HepG2 (cell line): ENCODE results near the gene POLA1.

ENCODE experiments used
- ATM ChIP-seq: fragments of 450-650 bp; IDR thresholded peaks from 2 replicates; pipeline ENCODE4 v1.7.1; 2017; ENCODE audit warnings: mild to moderate bottlenecking, borderline replicate concordance
- CENPT ChIP-seq: sonication (generic); formaldehyde crosslinking; IDR thresholded peaks from 2 replicates; pipeline ENCODE4 v1.8.0; 2022; ENCODE audit warnings: low read depth, mild to moderate bottlenecking, moderate library complexity, missing genetic modification reagents
- CTCF ChIP-seq: sonication (generic); formaldehyde crosslinking; IDR thresholded peaks from 2 replicates; pipeline ENCODE4 v1.5.0; 2020; ENCODE audit warnings: mild to moderate bottlenecking, missing genetic modification reagents, moderate library complexity
- DDIT3 ChIP-seq: sonication (generic); formaldehyde crosslinking; IDR thresholded peaks from 2 replicates; pipeline ENCODE4 v1.4.0; 2020; ENCODE audit warnings: mild to moderate bottlenecking, missing genetic modification reagents
- ETV5 ChIP-seq: IDR thresholded peaks from 2 replicates; pipeline ENCODE4 v1.6.1; 2018; ENCODE audit warnings: missing biosample characterization, missing genetic modification reagents, inconsistent platforms, borderline replicate concordance
- MAZ ChIP-seq, 2 experiments: sonication (generic) in 1 of 2; formaldehyde crosslinking in 1 of 2; IDR thresholded peaks; 2 replicates each; pipeline versions ENCODE4 v1.5.0 to v1.6.1; 2012 to 2020; ENCODE audit warnings: low read depth in 2 of 2, mild to moderate bottlenecking in 2 of 2, borderline replicate concordance in 1 of 2, improper control_type of control experiment in 1 of 2, low read length in 1 of 2, missing genetic modification reagents in 1 of 2, moderate library complexity in 1 of 2
- NFATC3 ChIP-seq: sonication (generic); formaldehyde crosslinking; IDR thresholded peaks from 2 replicates; pipeline ENCODE4 v1.5.1; 2020; ENCODE audit warnings: mild to moderate bottlenecking, missing genetic modification reagents
- PATZ1 ChIP-seq: sonication (generic); formaldehyde crosslinking; IDR thresholded peaks from 2 replicates; pipeline ENCODE4 v1.4.0; 2020; ENCODE audit warnings: missing genetic modification reagents
- YY1 ChIP-seq: IDR thresholded peaks from 2 replicates; pipeline ENCODE4 v1.6.1; 2011; ENCODE audit warnings: low read length, low read depth, moderate library complexity, mild to moderate bottlenecking; ENCODE audit not compliant: insufficient read depth, insufficient replicate concordance
- ZBTB43 ChIP-seq: sonication (generic); formaldehyde crosslinking; conservative IDR thresholded peaks from 2 replicates; pipeline ENCODE4 v1.4.0; 2020; ENCODE audit warnings: missing genetic modification reagents
- ZFP36 ChIP-seq: fragments of 150-350 bp; IDR thresholded peaks from 2 replicates; pipeline ENCODE4 v1.6.1; 2018; ENCODE audit warnings: borderline replicate concordance, low read length, low read depth; ENCODE audit not compliant: partially characterized antibody
- ZNF414 ChIP-seq: sonication (generic); formaldehyde crosslinking; IDR thresholded peaks from 2 replicates; pipeline ENCODE4 v1.5.0; 2020; ENCODE audit warnings: missing genetic modification reagents
- ZNF691 ChIP-seq: sonication (generic); formaldehyde crosslinking; IDR thresholded peaks from 2 replicates; pipeline ENCODE4 v1.4.0; 2020; ENCODE audit warnings: missing genetic modification reagents, low read depth, mild to moderate bottlenecking, borderline replicate concordance
- ZNF776 ChIP-seq: sonication (generic); formaldehyde crosslinking; IDR thresholded peaks from 2 replicates; pipeline ENCODE4 v1.4.0; 2020; ENCODE audit warnings: mild to moderate bottlenecking, missing genetic modification reagents

GRCh38 chrX:24920769-24921168 lies 227.1 kb downstream of the POLA1 start:
- no peak for TF ChIP-seq DDIT3 (CRISPR knock-in tag)
- no peak for TF ChIP-seq ZNF691 (CRISPR knock-in tag)
- no peak for TF ChIP-seq NFATC3
- no peak for TF ChIP-seq MAZ (IDR thresholded peaks at IDR 0.05; ENCODE audit: borderline replicate concordance, low read depth, low read length)
- no peak for TF ChIP-seq MAZ (CRISPR knock-in tag; IDR thresholded peaks at IDR 0.05; ENCODE audit: low read depth)
- no peak for TF ChIP-seq ETV5 (CRISPR knock-in tag)
- no peak for TF ChIP-seq PATZ1
- no peak for TF ChIP-seq ZBTB43 (CRISPR knock-in tag)
- TF ChIP-seq ZNF414: no peak
- TF ChIP-seq ZNF776: no peak
- no peak for TF ChIP-seq ZFP36
- no peak for TF ChIP-seq CTCF
- no peak for TF ChIP-seq YY1
- TF ChIP-seq ATM: no peak
- TF ChIP-seq CENPT (CRISPR knock-in tag): no peak
